CD4-positive, alpha-beta T cell (primary cell): ENCODE measurements around the gene MXI1. TPM values are rescaled to one million over a fixed set of nuclear protein-coding genes. Genes with fewer than 3 reads are reported as not detected.

ENCODE experiments used
- ATAC-seq: fragments of 200-7000 bp; cut with Tn5 transposase; one replicate; pipeline ENCODE4 v1.10.0; 2022; ENCODE audit warnings: mild to moderate bottlenecking; ENCODE audit not compliant: poor library complexity
- CTCF ChIA-PET: fragments of 350-600 bp; sonication (Branson Sonifier 250); formaldehyde crosslinking; loops from one replicate; lab custom pipeline; 2021; ENCODE audit warnings: antibody characterized with exemption, inconsistent platforms; lab: Charles Lee
- POLR2A ChIA-PET: fragments of 350-600 bp; sonication (Branson Sonifier 250); formaldehyde crosslinking; loops from one replicate; lab custom pipeline; 2021; ENCODE audit warnings: antibody characterized with exemption, inconsistent platforms; lab: Charles Lee
- DNase-seq, 14 experiments: peaks; one replicate each; pipeline ENCODE4 v3.0.0-alpha.2; 2013 to 2020; ENCODE audit warnings: mixed read lengths in 2 of 14
- H3K27ac ChIP-seq, 2 donors: one replicate each; pipeline versions ENCODE4 v1.5.1 to v1.7.0; 2013; ENCODE audit warnings: low read length in 2 of 2, low read depth in 1 of 2, mild to moderate bottlenecking in 1 of 2
- H3K27me3 ChIP-seq, 2 experiments: 1 replicate in 1 of 2; 2 replicates in 1 of 2; pipeline versions ENCODE4 v1.6.1 to v1.7.0; 2013; ENCODE audit warnings: low read length in 2 of 2, control low read depth in 1 of 2, mild to moderate bottlenecking in 1 of 2, moderate library complexity in 1 of 2; ENCODE audit not compliant: insufficient read depth in 2 of 2, control insufficient read depth in 1 of 2
- H3K36me3 ChIP-seq: one replicate; pipeline ENCODE4 v1.6.1; 2013; ENCODE audit warnings: low read length, control low read depth; ENCODE audit not compliant: insufficient read depth
- H3K4me1 ChIP-seq: one replicate; pipeline ENCODE4 v1.6.1; 2013; ENCODE audit warnings: low read length, control low read depth; ENCODE audit not compliant: insufficient read depth
- H3K4me3 ChIP-seq: one replicate; pipeline ENCODE4 v1.5.1; 2013; ENCODE audit warnings: mild to moderate bottlenecking, low read length, moderate library complexity
- H3K9me3 ChIP-seq, 2 experiments: 1 replicate in 1 of 2; 2 replicates in 1 of 2; pipeline versions ENCODE4 v1.6.1 to v1.7.0; 2013; ENCODE audit warnings: low read length in 2 of 2, mild to moderate bottlenecking in 2 of 2, control low read depth in 1 of 2, moderate library complexity in 1 of 2; ENCODE audit not compliant: control insufficient read depth in 1 of 2, insufficient read depth in 1 of 2
- H3K27ac Mint-ChIP-seq: one replicate; pipeline ENCODE4 v1.8.0; 2020; ENCODE audit warnings: mixed read lengths
- H3K27me3 Mint-ChIP-seq: one replicate; pipeline ENCODE4 v1.8.0; 2021; ENCODE audit warnings: mixed read lengths
- H3K36me3 Mint-ChIP-seq: one replicate; pipeline ENCODE4 v1.8.0; 2021; ENCODE audit warnings: low read depth, mixed read lengths
- H3K4me1 Mint-ChIP-seq: one replicate; pipeline ENCODE4 v1.8.0; 2021; ENCODE audit warnings: low read depth, mixed read lengths
- H3K4me3 Mint-ChIP-seq: one replicate; pipeline ENCODE4 v1.8.0; 2020; ENCODE audit warnings: mild to moderate bottlenecking, mixed read lengths
- H3K9me3 Mint-ChIP-seq: one replicate; pipeline ENCODE4 v1.8.0; 2020; ENCODE audit warnings: mixed read lengths
- CTCF ChIP-seq: fragments of 200-600 bp; IDR thresholded peaks from one replicate; pipeline ENCODE4 v1.8.0; 2022; ENCODE audit warnings: antibody characterized with exemption, mild to moderate bottlenecking
- intact Hi-C, 2 experiments: fragments of 100-400 bp; cut with DNase I in 1 of 2; cut with micrococcal nuclease in 1 of 2; formaldehyde crosslinking; loops; one replicate each; pipeline versions ENCODE4 v1.15.1 to v1.9.0; 2023 to 2025; cut with DNase I, micrococcal nuclease
- total RNA-seq, 174 experiments: library from RNA in 2 of 174; stranded (reverse) in 2 of 174; gene quantifications; one replicate each; pipeline ENCODE4 v1.2.3 and lab custom pipeline; 2021 to 2026

The MXI1 gene
- total RNA-seq, 2 experiments from 2014 or later = 74.3 to 84.3 TPM

GRCh38 chr10:110174201-110174600 lies 33.2 kb upstream of the MXI1 start:
- POLR2A ChIA-PET = interaction anchor here (0.6 kb wide), 2 partner anchors 14 to 34 kb away, joined by 3 to 4 read pairs; no protein-coding TSS in a partner anchor
- H3K4me1 ChIP-seq = peaks cover 11% of the 10 kb centered on the region
- no peak overlapping the region for H3K27ac ChIP-seq
- H3K4me3 Mint-ChIP-seq = no peak overlapping the region
- no peak overlapping the region for H3K4me3 ChIP-seq
- CTCF ChIA-PET = interaction anchor here (1.4 kb wide), 1 partner anchor 36 kb away, joined by 4 read pairs; no protein-coding TSS in a partner anchor
- no peaks in the 10 kb centered on the region for H3K9me3 Mint-ChIP-seq
- no peaks in the 10 kb centered on the region for H3K36me3 Mint-ChIP-seq
- H3K9me3 ChIP-seq = peaks cover 0 to 4% of the 10 kb centered on the region in 2 experiments
- no peak for TF ChIP-seq CTCF
- H3K27me3 ChIP-seq = peaks cover 28 to 61% of the 10 kb centered on the region in 2 experiments
- H3K27me3 Mint-ChIP-seq = peaks cover 79% of the 10 kb centered on the region
- no peaks in the 10 kb centered on the region for H3K36me3 ChIP-seq
- no peak overlapping the region for H3K27ac Mint-ChIP-seq
- intact Hi-C loops = no loop called here
- H3K4me1 Mint-ChIP-seq = peaks cover 18% of the 10 kb centered on the region
- no peak for ATAC-seq
- no peak for DNase-seq

GRCh38 chr10:110174816-110175215 lies 32.6 kb upstream of the MXI1 start:
- no peaks in the 10 kb centered on the region for H3K9me3 Mint-ChIP-seq

GRCh38 chr10:110175406-110175805 lies 32.0 kb upstream of the MXI1 start:
- H3K36me3 ChIP-seq = no peaks in the 10 kb centered on the region
- H3K9me3 Mint-ChIP-seq = no peaks in the 10 kb centered on the region
- H3K4me1 Mint-ChIP-seq = peaks cover 7% of the 10 kb centered on the region
- ChIA-PET POLR2A (no interaction called here), CTCF (no interaction called here)
- no peak overlapping the region for H3K4me3 Mint-ChIP-seq
- H3K27ac ChIP-seq = no peak overlapping the region
- H3K4me3 ChIP-seq = no peak overlapping the region
- no peaks in the 10 kb centered on the region for H3K36me3 Mint-ChIP-seq
- DNase-seq = no peak
- peaks cover 71% of the 10 kb centered on the region for H3K27me3 Mint-ChIP-seq
- peaks cover 0 to 4% of the 10 kb centered on the region in 2 experiments for H3K9me3 ChIP-seq
- H3K27ac Mint-ChIP-seq = no peak overlapping the region
- intact Hi-C loops = no loop called here
- TF ChIP-seq CTCF = no peak
- H3K27me3 ChIP-seq = peaks cover 17 to 50% of the 10 kb centered on the region in 2 experiments
- peaks cover 7% of the 10 kb centered on the region for H3K4me1 ChIP-seq
- no peak for ATAC-seq

More at GRCh38 chr10:110174816-110175215, 32.6 kb upstream of the MXI1 start:
- Histone ChIP-seq H3K4me1 (peaks cover 11% of the 10 kb centered on the region), H3K4me3 (no peak overlapping the region), H3K27me3 (peaks cover 23 to 55% of the 10 kb centered on the region in 2 experiments), H3K27ac (no peak overlapping the region), H3K36me3 (no peaks in the 10 kb centered on the region), H3K9me3 (peaks cover 0 to 4% of the 10 kb centered on the region in 2 experiments)
- POLR2A ChIA-PET = no interaction called here
- intact Hi-C loops = no loop called here
- ATAC-seq (no peak), DNase-seq (no peak)
- Mint-ChIP-seq H3K4me3 (no peak overlapping the region), H3K4me1 (peaks cover 12% of the 10 kb centered on the region), H3K27me3 (peaks cover 76% of the 10 kb centered on the region), H3K27ac (no peak overlapping the region), H3K36me3 (no peaks in the 10 kb centered on the region)
- no peak for TF ChIP-seq CTCF
- CTCF ChIA-PET = interaction anchor here (1.4 kb wide), 1 partner anchor 36 kb away, joined by 4 read pairs; no protein-coding TSS in a partner anchor
